Upper lobe of left lung (tissue), 6 donors: ENCODE data around the gene JMJD6. TPM values are rescaled to one million over a fixed set of nuclear protein-coding genes. Genes with fewer than 3 reads are reported as not detected.

Source experiments
- ATAC-seq, 2 donors: fragments of 200-7000 bp; cut with Tn5 transposase; one replicate each; pipeline ENCODE4 v1.9.1; 2022; ENCODE audit warnings: mild to moderate bottlenecking in 2 of 2, moderate library complexity in 2 of 2; ENCODE audit not compliant: low FRiP score in 2 of 2
- DNase-seq, 2 donors: peaks; one replicate each; pipeline ENCODE4 v3.0.0-alpha.2; 2019 to 2020
- H3K27ac ChIP-seq, 4 donors: fragments of 200-600 bp; sonication (generic); one replicate each; pipeline ENCODE4 v1.5.1; 2016 to 2019
- H3K27me3 ChIP-seq, 4 donors: fragments of 200-600 bp; sonication (generic); one replicate each; pipeline ENCODE4 v1.5.1; 2017 to 2019
- H3K36me3 ChIP-seq, 4 donors: fragments of 200-600 bp; sonication (generic); one replicate each; pipeline ENCODE4 v1.5.1; 2016 to 2019
- H3K4me1 ChIP-seq, 4 donors: fragments of 200-600 bp; sonication (generic); one replicate each; pipeline ENCODE4 v1.5.1; 2018 to 2019
- H3K4me3 ChIP-seq, 4 donors: fragments of 200-600 bp; sonication (generic); one replicate each; pipeline ENCODE4 v1.5.1; 2017 to 2019; ENCODE audit warnings: mild to moderate bottlenecking in 2 of 4, moderate library complexity in 1 of 4
- H3K9me3 ChIP-seq, 4 donors: fragments of 200-600 bp; sonication (generic); one replicate each; pipeline ENCODE4 v1.5.1; 2018 to 2019
- CTCF ChIP-seq, 6 experiments: fragments of 450-650 bp in 4 of 6; fragments of 200-600 bp in 2 of 6; sonication (generic) in 2 of 6; IDR thresholded peaks; one replicate each; pipeline ENCODE4 v1.5.1; 2016 to 2019; ENCODE audit warnings: antibody characterized with exemption in 6 of 6
- EP300 ChIP-seq, 4 donors: sonication (generic); formaldehyde crosslinking; IDR thresholded peaks; one replicate each; pipeline ENCODE4 v1.5.1; 2017; ENCODE audit warnings: antibody characterized with exemption in 4 of 4, control low read depth in 2 of 4
- POLR2A ChIP-seq, 4 donors: fragments of 450-650 bp; IDR thresholded peaks; one replicate each; pipeline ENCODE4 v1.5.1; 2016 to 2017; ENCODE audit warnings: antibody characterized with exemption in 4 of 4, mild to moderate bottlenecking in 2 of 4
- POLR2AphosphoS5 ChIP-seq, 2 donors: sonication (generic); formaldehyde crosslinking; IDR thresholded peaks; one replicate each; pipeline ENCODE4 v1.5.1; 2017; ENCODE audit warnings: antibody characterized with exemption in 2 of 2
- WGBS, 2 donors: methylation state at CpG; one replicate each; pipeline ENCODE4 v1.1.5; 2017 to 2018; 5-methylcytosine and 5-hydroxymethylcytosine counted together
- total RNA-seq, 6 donors: library from RNA; depleted of rRNA in 4 of 6; stranded (reverse); fragments of >200 nt in 4 of 6; gene quantifications; one replicate each; pipeline versions ENCODE4 v1.1.0 to v1.2.1, GENCODE V29; 2016 to 2021
- donor health status: DM: no; HTN: no; CAD: no; lungs with moderate emphysema.
- donor health status: DM: no; HTN: yes; CAD: no; lungs with severe emphysema.

The JMJD6 gene
- total RNA-seq, result 10 to 100 TPM; 23.3 to 63.9 (median 31.0) TPM

GRCh38 chr17:76726231-76726775, at the start of gene JMJD6:
Gene JMJD6 (minus strand): TSS chr17:76726606. CDS start chr17:76726475, 131 bp downstream.
- H3K27me3 ChIP-seq, result no peaks in the 10 kb centered on the region
- peaks cover 26 to 56% (median 36%) of the 10 kb centered on the region in 4 donors for H3K36me3 ChIP-seq
- peak within 1 kb of the TSS; percentile 81 to 95 (median 84) for H3K4me3 ChIP-seq
- H3K4me1 ChIP-seq, result peaks cover 29 to 68% (median 47%) of the 10 kb centered on the region in 4 donors
- H3K9me3 ChIP-seq, result no peaks in the 10 kb centered on the region
- TF ChIP-seq POLR2A (IDR thresholded peaks at IDR 0.05), result peak; percentile 73 to 97 (median 92)
- TF ChIP-seq POLR2AphosphoS5 (IDR thresholded peaks at IDR 0.05), result peak; percentile 81 to 93
- TF ChIP-seq CTCF (IDR thresholded peaks at IDR 0.05), result peak in 1 of 6 experiments; percentile 29
- TF ChIP-seq EP300 (IDR thresholded peaks at IDR 0.05), result peak in 1 of 4 donors; percentile 59
- peak; percentile 96 to 97 for DNase-seq
- H3K27ac ChIP-seq, result peak within 1 kb of the TSS; percentile 97 to 100 (median 99)
- peak; percentile 96 to 97 for ATAC-seq
- WGBS, 2 donors, result 0 to 1% methylated on average over 18 to 28 of the region's 60 CpGs

GRCh38 chr17:76775021-76775600, 48.7 kb upstream of the JMJD6 start:
- Histone ChIP-seq H3K4me3 (no peak overlapping the region), H3K27ac (no peak overlapping the region), H3K4me1 (peaks cover 0 to 10% (median 2%) of the 10 kb centered on the region in 4 donors), H3K27me3 (no peaks in the 10 kb centered on the region), H3K9me3 (no peaks in the 10 kb centered on the region), H3K36me3 (peaks cover 15 to 78% (median 55%) of the 10 kb centered on the region in 4 donors)
- TF ChIP-seq CTCF (IDR thresholded peaks at IDR 0.05) (no peak), EP300 (IDR thresholded peaks at IDR 0.05) (no peak), POLR2AphosphoS5 (IDR thresholded peaks at IDR 0.05) (no peak), POLR2A (IDR thresholded peaks at IDR 0.05) (no peak)
- no peak for ATAC-seq
- 89 to 93% methylated on average over 10 of the region's 10 CpGs for WGBS, 2 donors
- no peak for DNase-seq

GRCh38 chr17:76772842-76773525, 46.6 kb upstream of the JMJD6 start:
- Histone ChIP-seq H3K4me1 (peaks cover 0 to 10% (median 2%) of the 10 kb centered on the region in 4 donors), H3K36me3 (peaks cover 15 to 74% (median 45%) of the 10 kb centered on the region in 4 donors), H3K27ac (peak overlapping the region; percentile 27 to 79 (median 68)), H3K4me3 (no peak overlapping the region), H3K9me3 (no peaks in the 10 kb centered on the region), H3K27me3 (no peaks in the 10 kb centered on the region)
- WGBS, 2 donors, result 60 to 61% methylated on average over 6 of the region's 6 CpGs
- peak in 1 of 2 donors; percentile 26 for DNase-seq
- TF ChIP-seq POLR2A (IDR thresholded peaks at IDR 0.05) (no peak), EP300 (IDR thresholded peaks at IDR 0.05) (no peak), CTCF (IDR thresholded peaks at IDR 0.05) (no peak), POLR2AphosphoS5 (IDR thresholded peaks at IDR 0.05) (no peak)
- peak in 1 of 2 donors; percentile 96 for ATAC-seq

- Histone ChIP-seq H3K4me1 (peaks cover 0 to 4% (median 0%) of the 10 kb centered on the region in 4 donors), H3K36me3 (peaks cover 0 to 59% (median 30%) of the 10 kb centered on the region in 4 donors), H3K27ac (no peak overlapping the region), H3K9me3 (no peaks in the 10 kb centered on the region), H3K27me3 (no peaks in the 10 kb centered on the region), H3K4me3 (no peak overlapping the region)
- no peak for TF ChIP-seq CTCF (IDR thresholded peaks at IDR 0.05)
- no peak for TF ChIP-seq POLR2AphosphoS5 (IDR thresholded peaks at IDR 0.05)
- no peak for TF ChIP-seq POLR2A (IDR thresholded peaks at IDR 0.05)
- ATAC-seq (no peak), DNase-seq (no peak)
- 95 to 96% methylated on average over 3 of the region's 3 CpGs for WGBS, 2 donors
Observed at GRCh38 chr17:76758570-76758969, 32.2 kb upstream of the JMJD6 start.
